Measurements from ENCODE around the gene PI4KA.
"Not testable (repeated sequence)": the region's sequence is repeated elsewhere in the genome, so short reads cannot be mapped to it uniquely, and the experiment has no call there.

- not testable (repeated sequence) for TF ChIP-seq CTCF, POLR2A (IDR thresholded peaks at IDR 0.05)
Measured at GRCh38 chr22:20668226-20668625, 190.4 kb downstream of the PI4KA start.
